HG03442 (cell line): Measurements from ENCODE around the gene SH3TC2.

Experiments
- ATAC-seq: cut with Tn5 transposase; IDR thresholded peaks from one replicate; pipeline ENCODE4 v1.9.1; 2021; ENCODE audit warnings: mild to moderate bottlenecking, moderate library complexity; ENCODE audit not compliant: unreplicated experiment

Gene SH3TC2

GRCh38 chr5:149030838-149031397 lies 31.9 kb downstream of the SH3TC2 start:
- no peak for ATAC-seq

DNA sequence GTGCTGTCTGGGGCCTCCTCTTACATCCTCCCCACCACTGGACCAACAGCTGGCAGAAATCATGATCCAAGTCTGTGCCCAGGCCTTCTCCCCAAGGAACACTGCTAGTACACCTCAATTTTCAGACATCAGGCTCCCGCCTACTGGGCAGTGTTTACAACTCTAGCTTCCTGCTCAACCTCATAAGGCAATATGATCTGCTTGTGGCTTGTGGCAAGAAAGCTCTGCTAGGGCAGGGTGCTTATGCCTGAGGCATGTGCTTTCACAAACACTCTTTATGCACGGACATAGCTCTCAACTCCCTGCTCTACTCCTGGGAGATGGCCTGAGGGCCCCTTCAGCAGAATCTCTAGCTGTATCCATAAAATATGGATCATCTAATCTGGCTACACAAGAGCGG lies 32.5 kb downstream of the SH3TC2 start:
- ATAC-seq, result no peak

GRCh38 chr5:149028984-149029383 lies 33.9 kb downstream of the SH3TC2 start:
- ATAC-seq, result no peak

DNA sequence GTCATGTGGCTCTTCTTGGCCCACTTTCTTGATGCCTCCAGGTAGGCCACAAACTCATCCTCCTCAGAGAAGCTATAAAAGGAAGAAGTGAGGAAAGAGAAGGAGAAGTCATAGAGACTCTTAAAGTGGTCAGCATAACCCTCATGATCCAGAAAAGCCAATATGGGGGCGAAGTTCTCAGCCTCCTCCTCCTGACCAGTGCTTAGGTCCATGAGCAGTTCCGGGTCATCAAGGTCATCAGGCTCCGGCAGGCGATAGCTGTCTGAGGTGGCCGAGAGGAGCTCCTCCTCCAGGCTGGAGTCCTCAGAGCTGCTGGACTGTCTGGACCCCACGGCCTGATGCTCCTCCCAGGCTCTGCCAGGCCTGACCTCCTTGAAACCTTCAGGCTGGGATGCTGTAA lies 34.7 kb downstream of the SH3TC2 start:
- no peak for ATAC-seq

DNA sequence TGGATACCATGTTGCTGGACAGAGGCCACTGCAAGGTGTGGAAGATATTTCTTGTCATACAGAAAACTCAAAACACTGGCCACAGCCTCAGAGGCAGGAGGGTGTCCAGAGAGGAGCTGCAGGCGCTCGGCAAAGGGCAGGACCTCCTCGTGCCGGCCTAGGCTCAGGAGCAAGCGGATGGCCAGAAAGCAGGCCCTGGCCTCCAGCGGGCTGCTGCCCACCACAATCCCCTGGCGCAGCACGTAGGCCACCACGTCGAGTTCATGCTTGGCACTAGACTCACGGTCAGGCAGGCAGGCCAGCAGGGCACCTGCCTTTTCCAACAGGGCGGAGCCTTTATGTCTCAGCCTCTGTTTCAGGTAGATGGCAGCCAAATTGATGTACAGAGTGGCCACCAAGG lies 35.2 kb downstream of the SH3TC2 start:
- no peak for ATAC-seq

DNA sequence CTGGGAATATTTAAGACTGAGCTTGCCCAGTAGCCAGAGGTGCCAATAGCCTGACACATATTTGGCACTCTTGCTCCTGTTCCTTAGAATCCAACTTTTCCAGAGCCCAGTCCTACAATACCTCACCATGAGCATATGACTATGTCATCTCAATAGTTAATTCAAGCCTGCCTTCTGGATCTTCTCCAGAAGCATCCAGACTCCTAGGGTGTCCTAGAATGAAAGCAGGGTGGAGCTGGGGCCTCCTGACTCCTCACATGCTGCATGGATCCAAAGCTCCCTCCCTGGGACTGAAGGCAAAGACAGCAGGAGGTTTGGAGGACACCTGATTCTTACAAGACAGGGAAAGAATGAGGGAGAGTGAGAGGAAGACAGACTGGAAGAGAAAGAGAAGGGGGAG lies 37.9 kb downstream of the SH3TC2 start:
- no peak for ATAC-seq

GRCh38 chr5:149024477-149024876 lies 38.4 kb downstream of the SH3TC2 start:
- no peak for ATAC-seq

GRCh38 chr5:149022200-149022599 lies 40.7 kb downstream of the SH3TC2 start:
- no peak for ATAC-seq

DNA sequence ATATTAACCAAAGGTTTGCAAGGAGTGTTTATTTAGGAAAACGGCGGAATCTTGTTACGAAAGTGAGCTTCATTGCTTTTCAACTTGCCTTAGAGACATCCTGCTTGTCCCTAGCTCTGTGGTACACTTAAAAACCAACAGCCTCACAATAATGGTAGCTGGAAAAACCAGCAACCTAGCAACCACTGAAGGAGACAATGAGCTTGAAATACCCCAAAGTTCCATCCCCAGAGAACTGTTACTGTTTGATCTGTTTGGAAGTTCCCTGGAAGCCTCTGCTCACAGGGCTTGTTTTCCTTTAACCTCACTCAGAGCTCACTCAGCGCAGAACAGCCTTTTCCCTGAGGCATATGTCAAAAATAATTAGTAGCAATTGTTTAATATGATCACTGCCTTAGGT lies 43.2 kb downstream of the SH3TC2 start:
- ATAC-seq, result no peak

GRCh38 chr5:149018909-149019443 lies 43.9 kb downstream of the SH3TC2 start:
- no peak for ATAC-seq

DNA sequence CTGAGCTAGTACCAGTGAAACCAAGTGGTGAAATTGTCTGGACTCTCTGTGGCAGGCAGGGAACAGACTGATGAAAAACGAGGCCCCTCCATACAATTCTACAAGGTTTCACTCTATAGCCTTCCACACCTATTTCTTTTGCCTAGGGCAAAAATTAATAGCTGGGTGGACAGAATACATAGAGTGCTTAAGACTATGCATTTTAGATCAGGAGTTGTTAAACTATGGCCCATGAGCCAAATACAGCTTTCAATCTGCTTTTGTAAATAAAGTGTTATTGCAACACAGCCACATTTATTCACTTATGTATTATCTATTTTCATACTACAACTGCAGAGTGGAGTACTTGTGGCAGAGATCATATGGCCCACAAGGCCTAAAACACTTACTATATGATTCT lies 45.2 kb downstream of the SH3TC2 start:
- ATAC-seq, result no peak

DNA sequence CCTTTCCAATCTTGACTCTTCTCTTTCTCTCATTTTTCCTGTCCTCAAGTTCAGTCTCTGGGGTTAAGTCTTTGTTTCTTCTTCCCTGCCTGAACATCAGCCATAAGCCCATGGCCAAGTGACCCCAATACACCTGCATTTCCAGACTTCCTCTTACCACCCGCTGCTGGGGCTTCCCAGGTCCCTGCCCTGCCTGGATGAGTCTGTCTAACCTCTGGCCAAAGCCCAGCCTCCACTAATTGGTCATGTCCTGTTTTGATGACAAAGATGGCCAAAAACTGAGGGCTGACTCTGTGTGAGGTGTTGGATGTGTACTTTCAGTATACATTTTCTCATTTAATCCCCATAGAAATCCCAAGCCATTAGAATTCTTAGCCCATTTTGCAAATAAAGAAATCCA lies 47.3 kb downstream of the SH3TC2 start:
- no peak for ATAC-seq

- ATAC-seq, result no peak
Observed at GRCh38 chr5:149015126-149015525, 47.7 kb downstream of the SH3TC2 start.

GRCh38 chr5:149014571-149015031 lies 48.3 kb downstream of the SH3TC2 start:
- ATAC-seq, result no peak

DNA sequence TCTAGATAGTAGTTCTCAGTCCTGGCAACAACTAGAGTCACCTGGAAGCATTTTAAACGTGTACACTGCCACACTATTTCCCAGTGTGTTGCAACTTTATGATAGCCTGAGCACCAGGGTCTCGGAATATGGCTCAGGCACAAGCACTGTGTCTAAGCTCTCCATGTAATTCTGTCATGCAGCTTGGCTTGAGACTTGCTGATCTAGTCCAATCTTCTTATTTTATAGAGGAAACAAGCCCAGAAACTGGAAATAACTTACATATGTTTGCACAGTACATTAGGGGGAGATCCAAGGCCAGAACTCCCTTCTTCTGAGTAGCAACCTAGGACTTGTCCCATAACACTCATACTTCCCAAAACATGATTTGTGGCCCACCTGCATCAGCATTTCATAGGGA lies 49.1 kb downstream of the SH3TC2 start:
- ATAC-seq, result no peak

- ATAC-seq, result no peak
Observed at GRCh38 chr5:149012350-149012749, 50.5 kb downstream of the SH3TC2 start.

DNA sequence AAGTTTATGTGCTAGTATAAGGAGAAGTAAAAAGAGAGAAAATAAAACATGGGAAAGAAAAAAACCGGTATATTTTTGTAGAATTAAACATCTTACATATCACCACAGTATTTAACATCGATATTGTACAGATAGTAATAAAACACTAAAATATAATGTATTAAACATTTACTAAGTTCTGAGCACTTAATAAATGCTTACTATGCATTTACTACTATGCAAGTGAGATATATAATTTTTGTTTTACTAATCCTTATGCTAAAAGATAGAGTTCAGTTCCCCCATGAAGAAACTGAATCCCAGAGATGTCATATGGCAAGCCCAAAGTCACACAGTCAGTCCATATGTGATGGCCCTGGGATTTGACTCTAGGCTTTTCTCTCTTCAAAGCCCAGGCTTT lies 51.1 kb downstream of the SH3TC2 start:
- ATAC-seq, result no peak

DNA sequence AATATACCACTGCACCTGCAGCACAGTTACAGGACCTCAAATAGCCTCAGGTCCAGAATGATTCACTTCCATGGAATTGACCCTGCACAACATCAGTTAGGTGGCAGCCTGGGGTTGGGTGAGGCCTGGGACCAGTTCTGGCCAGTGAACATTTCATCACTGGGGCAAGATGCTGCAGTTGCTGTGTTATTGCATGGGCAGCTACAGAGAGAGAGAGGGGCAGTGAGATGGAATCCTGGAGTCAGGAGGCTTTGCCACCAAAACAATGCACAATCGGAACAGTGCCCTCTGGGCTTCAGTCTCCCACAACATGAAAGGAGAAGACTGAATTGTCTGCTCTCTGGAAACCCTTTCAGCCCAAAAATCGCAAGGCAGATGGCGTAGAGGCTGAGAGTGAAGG lies 51.8 kb downstream of the SH3TC2 start:
- no peak for ATAC-seq

DNA sequence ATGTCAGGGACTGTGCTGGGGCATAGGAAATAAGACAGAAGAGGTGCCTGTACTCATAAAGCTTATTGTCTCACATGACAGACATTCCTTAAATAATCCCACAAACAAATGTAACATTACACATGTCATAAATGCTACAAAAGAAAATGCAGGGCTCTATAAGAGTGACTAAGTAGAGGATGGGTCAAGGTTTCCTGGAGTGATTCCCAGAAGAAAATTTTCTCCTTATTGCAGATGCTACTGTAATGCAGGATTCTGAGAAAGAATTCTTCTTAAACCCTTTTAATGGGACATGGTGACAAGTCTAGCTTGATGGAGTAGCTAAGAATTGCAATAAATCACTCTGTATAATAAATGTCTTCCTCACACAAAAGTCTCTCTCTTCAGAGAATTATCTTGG lies 55.7 kb downstream of the SH3TC2 start:
- ATAC-seq, result no peak

DNA sequence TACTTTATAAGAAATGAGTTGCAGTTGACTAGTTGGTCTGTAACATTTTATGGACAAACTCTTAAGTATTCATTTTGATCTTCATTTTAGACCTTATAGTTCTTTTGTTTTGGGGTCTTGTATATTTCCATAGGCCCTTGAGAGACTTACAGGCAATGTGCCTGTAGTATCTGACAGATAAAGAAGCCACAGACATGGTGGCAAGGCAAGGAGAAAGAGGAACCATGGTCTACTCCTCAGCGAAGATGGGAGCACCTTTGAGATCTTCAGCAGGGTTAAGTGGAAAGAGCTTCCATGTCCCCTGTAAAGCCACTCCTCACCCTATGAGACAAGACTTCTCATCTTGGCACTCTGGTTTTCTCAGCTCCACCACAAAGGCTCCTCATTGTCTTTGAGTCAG lies 56.4 kb downstream of the SH3TC2 start:
- ATAC-seq, result no peak

DNA sequence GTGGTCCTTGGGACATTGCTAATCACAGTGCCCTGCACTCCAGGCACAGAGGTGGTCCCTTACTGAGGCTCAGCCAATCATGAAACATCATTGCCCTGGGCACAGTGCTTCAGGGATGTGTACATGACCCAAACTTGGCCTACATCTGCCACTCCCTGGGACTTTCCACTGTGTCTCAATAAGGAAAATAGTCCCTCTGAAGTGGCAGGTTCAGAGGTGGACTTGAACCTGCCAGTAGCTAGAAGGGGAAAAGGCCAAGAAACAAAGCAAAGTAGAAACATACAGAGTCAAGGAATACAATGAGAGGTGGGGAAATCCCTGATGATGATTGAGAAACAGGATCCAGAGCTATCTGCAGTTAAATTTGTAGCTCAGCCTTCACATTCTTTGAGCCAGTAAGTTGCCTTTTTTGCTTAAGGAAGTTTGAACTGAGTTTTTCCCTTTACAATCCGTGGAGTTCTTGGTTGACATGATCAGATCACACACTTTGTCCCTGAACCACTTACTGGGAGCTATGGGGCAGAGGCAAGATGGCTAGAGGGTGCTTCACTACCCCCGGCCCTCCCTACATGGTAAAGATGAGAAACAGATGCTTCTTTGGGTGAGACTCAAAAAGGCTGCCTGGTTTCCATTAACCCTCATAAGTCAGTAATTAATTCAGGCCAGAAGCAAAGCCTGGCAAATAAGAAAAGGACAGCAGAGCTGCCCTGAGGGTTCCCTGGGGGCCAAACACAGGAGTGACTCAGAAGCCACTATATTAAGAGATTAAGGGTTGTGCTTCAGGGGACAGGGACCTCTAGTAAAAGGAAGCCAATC lies 57.6 kb downstream of the SH3TC2 start:
- ATAC-seq, result no peak

GRCh38 chr5:149004559-149004958 lies 58.3 kb downstream of the SH3TC2 start:
- no peak for ATAC-seq
